Neural cell (in vitro differentiated cells): ENCODE data around the gene B3GALT5. TPM values are rescaled to one million over a fixed set of nuclear protein-coding genes. Genes with fewer than 3 reads are reported as not detected.

ENCODE experiments used
- H2AFZ ChIP-seq: fragments of 200-600, 300-800 bp; sonication (generic), shearing (Covaris generic); 2 replicates; pipeline ENCODE4 v1.6.0; 2014; ENCODE audit warnings: low read depth, mild to moderate bottlenecking, antibody characterized with exemption, low read length, moderate library complexity
- H3F3A ChIP-seq: fragments of 200-600 bp; shearing (Covaris generic); 2 replicates; pipeline ENCODE4 v1.6.1; 2016; ENCODE audit warnings: mild to moderate bottlenecking, moderate library complexity, mixed read lengths, antibody characterized with exemption, low read length; ENCODE audit not compliant: insufficient read depth, poor library complexity, severe bottlenecking
- H3K27ac ChIP-seq: fragments of 200-600, 300-800 bp; sonication (generic), shearing (Covaris generic); 2 replicates; pipeline ENCODE4 v1.5.1; 2014; ENCODE audit warnings: mild to moderate bottlenecking, low read length, moderate library complexity
- H3K27me3 ChIP-seq: fragments of 300-800, 200-600 bp; sonication (generic), shearing (Covaris generic); 2 replicates; pipeline ENCODE4 v1.6.0; 2014; ENCODE audit warnings: mild to moderate bottlenecking, low read depth, low read length, moderate library complexity; ENCODE audit not compliant: insufficient read depth
- H3K36me3 ChIP-seq: fragments of 300-800, 200-600 bp; sonication (generic), shearing (Covaris generic); 2 replicates; pipeline ENCODE4 v1.5.1; 2014; ENCODE audit warnings: mild to moderate bottlenecking, antibody characterized with exemption, low read length, moderate library complexity; ENCODE audit not compliant: insufficient read depth
- H3K4me2 ChIP-seq: fragments of 300-800, 200-600 bp; sonication (generic), shearing (Covaris generic); 2 replicates; pipeline ENCODE4 v1.6.0; 2014; ENCODE audit warnings: mild to moderate bottlenecking, low read length
- H3K4me3 ChIP-seq: fragments of 300-800, 200-600 bp; sonication (generic), shearing (Covaris generic); 2 replicates; pipeline ENCODE4 v1.5.1; 2014; ENCODE audit warnings: mild to moderate bottlenecking, low read length, moderate library complexity
- H3K79me2 ChIP-seq: fragments of 200-600 bp; shearing (Covaris generic); replicated peaks from 2 replicates; pipeline ENCODE4 v1.6.0; 2014; ENCODE audit warnings: mild to moderate bottlenecking, low read length, moderate library complexity; ENCODE audit not compliant: insufficient read depth
- H3K9ac ChIP-seq: fragments of 300-800, 200-600 bp; sonication (generic), shearing (Covaris generic); 2 replicates; pipeline ENCODE4 v1.6.1; 2016; ENCODE audit warnings: mild to moderate bottlenecking, low read length, mixed read lengths
- H3K9me2 ChIP-seq: fragments of 200-600 bp; shearing (Covaris generic); 2 replicates; pipeline ENCODE4 v1.6.1; 2016; ENCODE audit warnings: mild to moderate bottlenecking, low read length, mixed read lengths; ENCODE audit not compliant: insufficient read depth
- H3K9me3 ChIP-seq: fragments of 200-600, 300-800 bp; sonication (generic), shearing (Covaris generic); 2 replicates; pipeline ENCODE4 v1.6.1; 2016; ENCODE audit warnings: mild to moderate bottlenecking, mixed run types, low read length, moderate library complexity, mixed read lengths
- H4K20me1 ChIP-seq: fragments of 200-600 bp; shearing (Covaris generic); 2 replicates; pipeline ENCODE4 v1.6.1; 2016; ENCODE audit warnings: mild to moderate bottlenecking, mixed run types; ENCODE audit not compliant: insufficient read depth
- EP300 ChIP-seq: fragments of 450-650 bp; conservative IDR thresholded peaks from 2 replicates; pipeline ENCODE4 v1.6.1; 2014; ENCODE audit warnings: antibody characterized with exemption, mild to moderate bottlenecking, moderate library complexity; ENCODE audit not compliant: poor library complexity, severe bottlenecking
- EZH2 ChIP-seq: fragments of 200-600, 300-800 bp; shearing (Covaris generic), sonication (generic); IDR thresholded peaks from 2 replicates; pipeline ENCODE4 v1.6.1; 2014; ENCODE audit warnings: antibody characterized with exemption, low read length, borderline replicate concordance, mild to moderate bottlenecking; ENCODE audit not compliant: insufficient read depth, poor library complexity, severe bottlenecking
- MXI1 ChIP-seq: fragments of 450-650 bp; conservative IDR thresholded peaks from 2 replicates; pipeline ENCODE4 v1.6.1; 2014; ENCODE audit warnings: antibody characterized with exemption, mild to moderate bottlenecking; ENCODE audit not compliant: poor library complexity, severe bottlenecking
- POLR2AphosphoS5 ChIP-seq: IDR thresholded peaks from 2 replicates; pipeline ENCODE4 v1.6.1; 2012
- RAD21 ChIP-seq: fragments of 450-650 bp; conservative IDR thresholded peaks from 2 replicates; pipeline ENCODE4 v1.6.1; 2014; ENCODE audit warnings: antibody characterized with exemption, mild to moderate bottlenecking, moderate library complexity
- SMC3 ChIP-seq: fragments of 450-650 bp; conservative IDR thresholded peaks from 2 replicates; pipeline ENCODE4 v1.6.1; 2014; ENCODE audit warnings: antibody characterized with exemption, mild to moderate bottlenecking, moderate library complexity; ENCODE audit not compliant: poor library complexity
- TAF1 ChIP-seq: IDR thresholded peaks from 2 replicates; pipeline ENCODE4 v1.6.1; 2012; ENCODE audit warnings: low read depth
- polyA plus RNA-seq: library from polyadenylated mRNA; depleted of rRNA; stranded (reverse); fragments of >200 nt; gene quantifications from 2 replicates; pipeline ENCODE4 v1.2.3, GENCODE V29; 2014
- TF ChIP-seq, protein P1 (sequence below): fragments of 450-650 bp; IDR thresholded peaks from 2 replicates; pipeline ENCODE4 v1.5.1; 2014; ENCODE audit warnings: antibody characterized with exemption, mild to moderate bottlenecking, moderate library complexity; ENCODE audit not compliant: poor library complexity, severe bottlenecking
- TF ChIP-seq, protein P2 (sequence below): IDR thresholded peaks from 2 replicates; pipeline ENCODE4 v1.6.1; 2012; ENCODE audit warnings: borderline replicate concordance

B3GALT5 gene
- polyA plus RNA-seq, 1 donor from 2014 or later, result 0.50 TPM

DNA sequence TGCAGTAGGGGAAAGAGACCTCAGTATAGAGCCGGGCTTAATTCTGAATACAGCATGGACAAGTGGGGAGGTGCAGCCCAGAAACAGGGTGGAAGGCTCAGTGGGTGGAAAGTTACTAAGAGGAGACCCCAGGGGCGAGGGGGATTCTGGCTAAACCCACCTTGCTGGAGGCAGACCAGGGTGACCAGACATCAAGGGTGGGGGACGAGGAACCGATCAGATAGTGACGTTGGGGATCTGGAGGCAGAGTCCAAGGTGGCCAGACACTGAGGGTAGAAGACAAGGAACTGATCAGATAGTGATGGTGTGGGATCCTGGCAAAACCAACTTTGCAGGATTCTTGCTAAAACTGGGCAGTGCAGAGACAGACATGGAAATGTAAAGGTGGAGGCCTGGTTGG, 36.8 kb downstream of the B3GALT5 start:
- Histone ChIP-seq H3K9ac (no peak overlapping the region), H4K20me1 (no peaks in the 10 kb centered on the region)

DNA sequence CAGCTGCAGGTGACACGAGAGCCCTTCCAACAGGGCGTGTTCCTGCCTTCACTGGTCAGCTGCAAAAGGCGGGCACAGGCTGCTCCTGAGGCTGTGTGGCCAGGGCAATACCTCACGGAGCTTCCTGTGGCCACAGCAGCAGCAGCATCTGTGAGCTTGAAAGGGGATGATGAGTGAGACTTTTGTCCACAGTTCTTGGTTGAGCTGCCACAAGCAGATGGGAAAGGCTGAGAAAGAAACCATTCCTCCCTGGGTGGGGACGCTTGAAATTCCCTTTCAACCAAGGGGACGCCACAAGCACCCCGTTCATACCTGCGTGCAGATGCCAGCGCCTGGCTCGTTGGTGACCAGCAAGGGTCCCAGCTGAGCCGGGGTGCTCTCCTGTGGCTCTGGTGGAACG, 37.6 kb downstream of the B3GALT5 start:
- Histone ChIP-seq H2AFZ (no peak overlapping the region), H3K9me2 (no peaks in the 10 kb centered on the region), H3K36me3 (no peaks in the 10 kb centered on the region), H3K4me2 (no peak overlapping the region), H3K79me2 (no peaks in the 10 kb centered on the region), H4K20me1 (no peaks in the 10 kb centered on the region), H3K9ac (no peak overlapping the region), H3K9me3 (no peaks in the 10 kb centered on the region), H3F3A (no peaks in the 10 kb centered on the region), H3K27me3 (no peaks in the 10 kb centered on the region), H3K4me3 (no peak overlapping the region), H3K27ac (no peak overlapping the region)
- TF ChIP-seq EZH2, result no peak
- TF ChIP-seq EP300, result no peak
- no peak for TF ChIP-seq TAF1
- no peak for TF ChIP-seq MXI1
- TF ChIP-seq SMC3, result no peak
- TF ChIP-seq POLR2AphosphoS5, result no peak
- TF ChIP-seq, protein P1, sequence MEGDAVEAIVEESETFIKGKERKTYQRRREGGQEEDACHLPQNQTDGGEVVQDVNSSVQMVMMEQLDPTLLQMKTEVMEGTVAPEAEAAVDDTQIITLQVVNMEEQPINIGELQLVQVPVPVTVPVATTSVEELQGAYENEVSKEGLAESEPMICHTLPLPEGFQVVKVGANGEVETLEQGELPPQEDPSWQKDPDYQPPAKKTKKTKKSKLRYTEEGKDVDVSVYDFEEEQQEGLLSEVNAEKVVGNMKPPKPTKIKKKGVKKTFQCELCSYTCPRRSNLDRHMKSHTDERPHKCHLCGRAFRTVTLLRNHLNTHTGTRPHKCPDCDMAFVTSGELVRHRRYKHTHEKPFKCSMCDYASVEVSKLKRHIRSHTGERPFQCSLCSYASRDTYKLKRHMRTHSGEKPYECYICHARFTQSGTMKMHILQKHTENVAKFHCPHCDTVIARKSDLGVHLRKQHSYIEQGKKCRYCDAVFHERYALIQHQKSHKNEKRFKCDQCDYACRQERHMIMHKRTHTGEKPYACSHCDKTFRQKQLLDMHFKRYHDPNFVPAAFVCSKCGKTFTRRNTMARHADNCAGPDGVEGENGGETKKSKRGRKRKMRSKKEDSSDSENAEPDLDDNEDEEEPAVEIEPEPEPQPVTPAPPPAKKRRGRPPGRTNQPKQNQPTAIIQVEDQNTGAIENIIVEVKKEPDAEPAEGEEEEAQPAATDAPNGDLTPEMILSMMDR, result no peak
- TF ChIP-seq RAD21, result no peak
- TF ChIP-seq, protein P2, sequence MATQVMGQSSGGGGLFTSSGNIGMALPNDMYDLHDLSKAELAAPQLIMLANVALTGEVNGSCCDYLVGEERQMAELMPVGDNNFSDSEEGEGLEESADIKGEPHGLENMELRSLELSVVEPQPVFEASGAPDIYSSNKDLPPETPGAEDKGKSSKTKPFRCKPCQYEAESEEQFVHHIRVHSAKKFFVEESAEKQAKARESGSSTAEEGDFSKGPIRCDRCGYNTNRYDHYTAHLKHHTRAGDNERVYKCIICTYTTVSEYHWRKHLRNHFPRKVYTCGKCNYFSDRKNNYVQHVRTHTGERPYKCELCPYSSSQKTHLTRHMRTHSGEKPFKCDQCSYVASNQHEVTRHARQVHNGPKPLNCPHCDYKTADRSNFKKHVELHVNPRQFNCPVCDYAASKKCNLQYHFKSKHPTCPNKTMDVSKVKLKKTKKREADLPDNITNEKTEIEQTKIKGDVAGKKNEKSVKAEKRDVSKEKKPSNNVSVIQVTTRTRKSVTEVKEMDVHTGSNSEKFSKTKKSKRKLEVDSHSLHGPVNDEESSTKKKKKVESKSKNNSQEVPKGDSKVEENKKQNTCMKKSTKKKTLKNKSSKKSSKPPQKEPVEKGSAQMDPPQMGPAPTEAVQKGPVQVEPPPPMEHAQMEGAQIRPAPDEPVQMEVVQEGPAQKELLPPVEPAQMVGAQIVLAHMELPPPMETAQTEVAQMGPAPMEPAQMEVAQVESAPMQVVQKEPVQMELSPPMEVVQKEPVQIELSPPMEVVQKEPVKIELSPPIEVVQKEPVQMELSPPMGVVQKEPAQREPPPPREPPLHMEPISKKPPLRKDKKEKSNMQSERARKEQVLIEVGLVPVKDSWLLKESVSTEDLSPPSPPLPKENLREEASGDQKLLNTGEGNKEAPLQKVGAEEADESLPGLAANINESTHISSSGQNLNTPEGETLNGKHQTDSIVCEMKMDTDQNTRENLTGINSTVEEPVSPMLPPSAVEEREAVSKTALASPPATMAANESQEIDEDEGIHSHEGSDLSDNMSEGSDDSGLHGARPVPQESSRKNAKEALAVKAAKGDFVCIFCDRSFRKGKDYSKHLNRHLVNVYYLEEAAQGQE, result no peak

More for the DNA sequence above, 36.8 kb downstream of the B3GALT5 start:
- Histone ChIP-seq H3K4me3 (no peak overlapping the region), H3K27ac (no peak overlapping the region), H3F3A (no peaks in the 10 kb centered on the region), H3K27me3 (no peaks in the 10 kb centered on the region), H3K9me3 (no peaks in the 10 kb centered on the region), H3K4me2 (no peak overlapping the region), H3K36me3 (no peaks in the 10 kb centered on the region), H3K9me2 (no peaks in the 10 kb centered on the region), H3K79me2 (no peaks in the 10 kb centered on the region), H2AFZ (no peak overlapping the region)
- TF ChIP-seq, protein P1, result no peak
- TF ChIP-seq POLR2AphosphoS5 (no peak), EP300 (no peak), MXI1 (no peak), SMC3 (no peak), EZH2 (no peak), TAF1 (no peak), RAD21 (no peak)
- TF ChIP-seq, protein P2, result no peak
